NCI-H2196 (cell line): ENCODE measurements around the gene DPP4.
"Not testable (repeated sequence)": the region's sequence is repeated elsewhere in the genome, so short reads cannot be mapped to it uniquely, and the experiment has no call there.

Source experiments
- DNase-seq: peaks from one replicate; lab custom pipeline; 2025; ENCODE audit not compliant: unreplicated experiment; lab: John Stamatoyannopoulos, UW

Gene DPP4

GRCh38 chr2:161964160-161964559 lies 109.9 kb downstream of the DPP4 start:
- DNase-seq = no peak

DNA sequence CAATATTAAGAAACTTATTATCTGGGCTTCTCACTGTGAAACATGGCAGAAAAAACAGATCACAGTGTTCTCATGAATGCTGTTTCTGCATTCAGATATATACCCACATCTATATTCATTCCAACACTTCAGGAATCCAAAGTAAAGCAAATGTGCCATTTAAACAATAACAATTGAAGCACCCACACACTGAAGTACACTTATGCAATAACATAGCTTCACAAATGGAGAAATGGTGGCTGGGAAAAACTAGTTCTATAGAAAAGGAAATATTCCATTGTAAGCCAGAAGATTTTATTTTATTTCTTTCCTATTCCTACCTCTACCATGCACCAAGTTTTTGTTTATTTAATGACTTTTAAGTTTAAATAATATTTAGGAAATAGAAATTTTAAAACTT lies 111.9 kb downstream of the DPP4 start:
- no peak for DNase-seq

- no peak for DNase-seq
These were observed 113.0 kb downstream of the DPP4 start for GRCh38 chr2:161961061-161961460.

- DNase-seq = peak; percentile 23
These were observed 117.3 kb downstream of the DPP4 start for GRCh38 chr2:161956738-161957137.

DNA sequence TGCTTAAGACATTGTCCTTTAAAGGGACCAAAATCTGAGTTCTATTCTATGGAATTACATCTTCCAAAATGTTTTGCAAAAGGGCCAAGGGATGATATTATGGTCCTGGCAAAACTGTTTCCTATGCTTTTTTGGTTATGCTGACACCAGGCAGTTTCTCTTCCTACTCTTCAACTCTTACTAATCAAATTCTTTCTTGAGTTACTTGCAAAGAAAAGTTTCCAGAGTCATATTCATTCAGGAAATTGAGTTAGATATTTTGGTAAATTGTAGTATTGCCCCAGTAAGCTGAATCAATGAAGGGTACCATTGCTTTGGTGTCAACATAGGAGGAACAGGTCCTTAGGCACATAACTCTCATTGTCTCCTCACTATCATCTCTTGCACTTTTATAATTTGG lies 118.8 kb downstream of the DPP4 start:
- no peak for DNase-seq

DNA sequence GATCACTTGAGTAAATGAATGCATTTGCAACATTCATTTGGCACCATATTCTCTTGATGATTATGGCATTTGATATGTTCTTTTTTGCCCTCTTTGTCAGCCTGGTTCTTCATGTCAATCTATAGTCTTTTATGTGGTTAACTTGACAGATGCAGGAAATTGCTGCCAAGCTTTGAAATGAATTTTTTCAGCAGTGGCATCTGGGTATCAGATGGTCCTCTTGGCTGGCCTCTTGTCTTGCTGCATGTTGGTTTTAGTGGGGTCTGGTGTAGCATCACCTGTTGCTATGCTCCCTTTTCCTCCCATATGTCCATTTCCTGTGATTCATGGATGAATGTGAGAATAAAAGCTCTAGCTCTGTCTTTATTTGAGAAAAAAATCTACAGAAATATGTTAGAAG lies 119.9 kb downstream of the DPP4 start:
- peak; percentile 20 for DNase-seq

GRCh38 chr2:161953367-161953766 lies 120.6 kb downstream of the DPP4 start:
- not testable (repeated sequence) for DNase-seq

GRCh38 chr2:161952783-161953191 lies 121.2 kb downstream of the DPP4 start:
- DNase-seq = no peak

DNA sequence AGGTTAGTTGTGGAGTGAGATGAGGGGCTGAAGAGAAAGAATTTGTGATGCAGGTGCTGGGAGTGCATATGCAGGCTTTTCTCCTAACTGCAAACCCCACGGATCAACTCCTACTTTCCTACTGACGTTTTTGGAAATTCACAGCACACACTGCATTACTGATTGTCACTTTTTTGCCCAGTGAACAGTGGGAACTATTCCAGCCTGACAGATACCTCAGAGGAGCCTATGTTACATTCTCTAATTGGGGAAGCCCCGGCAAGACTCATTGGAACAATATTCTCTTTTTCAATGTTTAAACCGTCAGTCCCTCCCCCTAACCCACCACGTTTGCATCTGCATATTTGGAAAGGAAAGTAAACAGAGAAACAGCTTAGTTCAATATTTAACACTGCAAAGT lies 126.2 kb downstream of the DPP4 start:
- no peak for DNase-seq

DNA sequence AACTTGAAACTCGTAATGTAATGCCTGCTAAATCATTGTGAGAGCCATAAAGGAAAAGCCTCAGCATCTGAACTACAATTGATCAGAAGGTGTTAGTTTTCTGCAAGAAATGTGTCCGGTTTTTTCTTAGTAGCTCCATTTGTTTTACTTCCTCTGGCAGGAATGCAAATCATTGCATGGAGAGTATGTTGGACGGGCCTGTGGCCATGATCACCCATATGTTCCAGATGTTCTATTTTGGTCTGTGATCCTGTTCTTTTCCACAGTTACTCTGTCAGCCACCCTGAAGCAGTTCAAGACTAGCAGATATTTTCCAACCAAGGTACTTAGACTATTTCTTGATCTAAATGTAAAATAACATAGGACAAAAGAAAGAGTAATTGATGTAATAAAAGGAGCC lies 126.6 kb downstream of the DPP4 start:
- no peak for DNase-seq

DNA sequence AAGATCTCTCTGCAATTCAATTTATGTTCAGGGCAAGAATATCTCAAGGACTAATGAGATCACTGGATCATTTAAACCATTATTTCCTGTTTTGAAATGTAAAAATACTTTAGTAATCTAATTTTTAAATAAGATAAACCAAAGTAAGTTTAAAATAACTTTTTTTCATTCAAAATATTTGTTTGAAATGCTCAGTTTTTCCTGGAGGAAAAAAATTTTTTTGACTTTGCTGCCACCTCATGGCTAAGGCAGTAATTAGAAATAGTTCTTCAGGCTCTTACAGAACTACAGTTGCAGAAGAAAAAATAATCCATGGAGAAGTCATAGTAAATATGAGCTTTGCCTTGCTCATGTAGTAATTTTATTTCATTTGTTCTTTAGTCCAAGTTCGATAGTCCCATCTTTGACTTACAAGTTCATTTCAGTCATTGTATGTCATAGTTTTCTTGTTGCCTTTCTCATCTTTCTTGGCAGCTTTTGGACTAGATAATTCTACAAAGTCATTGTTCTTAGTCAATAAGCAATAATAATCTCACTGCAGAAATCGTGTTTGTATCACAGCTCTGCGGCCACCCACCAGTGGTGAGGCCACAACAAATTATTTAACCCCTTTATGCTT lies 127.4 kb downstream of the DPP4 start:
- DNase-seq = peak; percentile 45

DNA sequence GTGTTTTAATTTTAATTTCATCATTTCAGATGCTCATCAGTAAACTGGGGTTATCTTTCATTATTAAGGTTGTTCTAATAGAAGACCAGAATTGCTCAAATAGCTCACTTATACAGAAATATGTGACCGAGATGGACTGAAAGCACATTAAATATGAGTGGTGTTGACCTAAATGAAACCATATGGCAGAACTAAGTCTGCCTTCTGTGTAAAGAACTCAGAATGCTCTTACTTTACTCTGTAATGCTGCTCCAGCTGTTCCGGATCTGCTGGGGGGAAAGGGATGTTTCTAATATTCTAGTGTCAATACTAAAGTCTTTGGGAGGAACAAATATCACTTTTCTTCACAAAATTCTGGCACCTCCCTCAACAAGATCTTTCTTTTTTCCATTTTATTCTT lies 131.0 kb downstream of the DPP4 start:
- DNase-seq = no peak
